Measurements from ENCODE around the gene DDHD1.

- TF ChIP-seq CTCF (IDR thresholded peaks at IDR 0.05; ENCODE audit: low read depth, low read length), result no peak
- no peak for TF ChIP-seq EZH2phosphoT487 (IDR thresholded peaks at IDR 0.05; ENCODE audit: low read depth)
These were observed 157.1 kb downstream of the DDHD1 start for GRCh38 chr14:52995998-52996397.

Measured in OCI-LY3 (cell line).